Bronchial epithelial cell (primary cell): ENCODE results near the gene MRE11. TPM values are rescaled to one million over a fixed set of nuclear protein-coding genes. Genes with fewer than 3 reads are reported as not detected.

Experiments
- DNase-seq: peaks from one replicate; pipeline ENCODE4 v3.0.0-alpha.2; 2010; ENCODE audit warnings: low read depth
- FAIRE-seq: peaks from 2 replicates; lab custom pipeline; 2011; peaks lifted over from hg19 to GRCh38; lab: Jason Lieb, UNC
- H3K27me3 ChIP-seq: 2 replicates; pipeline ENCODE4 v1.5.1; 2011; ENCODE audit warnings: low read length; ENCODE audit not compliant: control insufficient read depth, insufficient read depth
- H3K36me3 ChIP-seq: 2 replicates; pipeline ENCODE4 v1.5.1; 2011; ENCODE audit warnings: low read length; ENCODE audit not compliant: control insufficient read depth, insufficient read depth
- H3K4me3 ChIP-seq: 2 replicates; pipeline ENCODE4 v1.5.1; 2011; ENCODE audit warnings: mild to moderate bottlenecking, low read depth, low read length, control low read depth
- total RNA-seq: library from RNA; depleted of rRNA; stranded (reverse); fragments of >200 nt; gene quantifications from 2 replicates; pipeline ENCODE4 v1.2.1, GENCODE V29; 2014
- TF ChIP-seq, protein P1 (sequence below): IDR thresholded peaks from 2 replicates; pipeline ENCODE4 v1.5.1; 2011; ENCODE audit warnings: mild to moderate bottlenecking, moderate library complexity, low read length, control low read depth, inconsistent platforms; ENCODE audit not compliant: insufficient read depth, severe bottlenecking

Gene MRE11
- 4.9 and 9.7 TPM in 2 replicates for total RNA-seq

DNA sequence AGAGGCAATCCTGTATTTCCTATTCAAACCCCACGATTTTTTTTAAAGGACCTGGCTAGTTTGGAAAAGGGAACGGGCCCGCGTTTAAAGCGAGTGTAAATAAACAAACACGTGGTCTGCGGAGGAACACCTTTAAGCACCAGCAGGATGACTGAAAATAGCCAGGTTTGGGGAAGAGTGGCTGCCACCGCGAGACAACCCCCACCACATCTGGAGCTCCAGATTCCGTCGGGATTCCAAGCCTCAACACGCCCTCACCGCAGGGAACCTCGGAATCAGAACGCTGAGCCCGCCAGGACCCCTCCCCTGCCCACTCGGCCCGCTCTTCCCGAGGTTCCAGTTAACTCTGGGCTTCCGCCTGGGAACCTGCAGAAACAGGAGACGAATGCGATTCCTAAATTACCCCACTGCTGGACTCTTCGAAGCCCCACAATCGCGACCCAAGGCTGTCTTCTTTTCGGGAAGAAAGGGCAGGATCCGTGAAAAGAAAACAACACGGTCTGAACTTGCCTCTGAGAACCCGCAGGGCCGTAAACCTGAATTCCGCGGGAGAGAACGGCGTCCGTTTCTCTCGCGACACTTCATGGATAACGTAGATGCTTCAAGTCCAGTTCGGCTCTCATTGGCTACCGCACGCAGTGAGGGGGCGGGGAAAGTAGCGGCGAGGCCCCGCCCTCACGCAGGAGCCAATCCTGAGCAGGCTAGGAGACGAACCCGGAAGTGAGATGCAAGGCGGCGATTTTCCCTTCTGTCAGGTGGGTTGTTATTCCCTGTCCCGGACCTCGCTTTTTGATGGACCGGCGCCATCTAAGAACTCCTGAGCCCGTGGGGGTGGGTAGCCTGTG, at the start of gene MRE11, which contains the start of gene ANKRD49:
Gene MRE11 (minus strand): TSS at position 564 of the 845 bp plus-strand sequence. CDS start 1,043 bp downstream, outside the sequence.
Gene ANKRD49 (plus strand): TSS at position 704 of the 845 bp plus-strand sequence. CDS start 2,710 bp downstream, outside the sequence.
- Histone ChIP-seq H3K4me3 (peak within 1 kb of the TSS; percentile 80), H3K27me3 (no peaks in the 10 kb centered on the region), H3K36me3 (peaks cover 5% of the 10 kb centered on the region)
- FAIRE-seq (peak; percentile 96), DNase-seq (peak; percentile 97)
- TF ChIP-seq, protein P1, sequence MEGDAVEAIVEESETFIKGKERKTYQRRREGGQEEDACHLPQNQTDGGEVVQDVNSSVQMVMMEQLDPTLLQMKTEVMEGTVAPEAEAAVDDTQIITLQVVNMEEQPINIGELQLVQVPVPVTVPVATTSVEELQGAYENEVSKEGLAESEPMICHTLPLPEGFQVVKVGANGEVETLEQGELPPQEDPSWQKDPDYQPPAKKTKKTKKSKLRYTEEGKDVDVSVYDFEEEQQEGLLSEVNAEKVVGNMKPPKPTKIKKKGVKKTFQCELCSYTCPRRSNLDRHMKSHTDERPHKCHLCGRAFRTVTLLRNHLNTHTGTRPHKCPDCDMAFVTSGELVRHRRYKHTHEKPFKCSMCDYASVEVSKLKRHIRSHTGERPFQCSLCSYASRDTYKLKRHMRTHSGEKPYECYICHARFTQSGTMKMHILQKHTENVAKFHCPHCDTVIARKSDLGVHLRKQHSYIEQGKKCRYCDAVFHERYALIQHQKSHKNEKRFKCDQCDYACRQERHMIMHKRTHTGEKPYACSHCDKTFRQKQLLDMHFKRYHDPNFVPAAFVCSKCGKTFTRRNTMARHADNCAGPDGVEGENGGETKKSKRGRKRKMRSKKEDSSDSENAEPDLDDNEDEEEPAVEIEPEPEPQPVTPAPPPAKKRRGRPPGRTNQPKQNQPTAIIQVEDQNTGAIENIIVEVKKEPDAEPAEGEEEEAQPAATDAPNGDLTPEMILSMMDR: no peak

DNA sequence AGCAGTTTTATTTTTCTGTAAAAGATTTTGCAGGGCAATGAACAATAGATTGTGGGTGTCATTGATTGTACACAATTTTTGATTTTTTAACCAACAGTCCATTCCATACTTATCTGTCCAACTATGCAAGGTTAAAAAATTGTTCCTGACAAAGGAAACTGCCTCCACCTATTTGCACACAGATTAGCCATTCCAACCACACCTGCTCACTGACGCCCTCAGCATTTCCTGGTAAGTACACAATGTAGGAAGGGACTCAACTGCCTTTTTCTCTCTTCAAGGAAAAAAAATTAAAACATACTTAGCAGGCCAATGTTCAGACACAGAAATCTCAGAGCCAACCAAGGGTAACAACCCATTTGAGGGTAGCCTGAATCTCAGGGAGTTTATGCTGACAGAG, 45.8 kb upstream of the MRE11 start:
- Histone ChIP-seq H3K36me3 (no peaks in the 10 kb centered on the region), H3K4me3 (no peak overlapping the region), H3K27me3 (no peaks in the 10 kb centered on the region)
- TF ChIP-seq, protein P1: no peak
- FAIRE-seq (no peak), DNase-seq (peak; percentile 35)

DNA sequence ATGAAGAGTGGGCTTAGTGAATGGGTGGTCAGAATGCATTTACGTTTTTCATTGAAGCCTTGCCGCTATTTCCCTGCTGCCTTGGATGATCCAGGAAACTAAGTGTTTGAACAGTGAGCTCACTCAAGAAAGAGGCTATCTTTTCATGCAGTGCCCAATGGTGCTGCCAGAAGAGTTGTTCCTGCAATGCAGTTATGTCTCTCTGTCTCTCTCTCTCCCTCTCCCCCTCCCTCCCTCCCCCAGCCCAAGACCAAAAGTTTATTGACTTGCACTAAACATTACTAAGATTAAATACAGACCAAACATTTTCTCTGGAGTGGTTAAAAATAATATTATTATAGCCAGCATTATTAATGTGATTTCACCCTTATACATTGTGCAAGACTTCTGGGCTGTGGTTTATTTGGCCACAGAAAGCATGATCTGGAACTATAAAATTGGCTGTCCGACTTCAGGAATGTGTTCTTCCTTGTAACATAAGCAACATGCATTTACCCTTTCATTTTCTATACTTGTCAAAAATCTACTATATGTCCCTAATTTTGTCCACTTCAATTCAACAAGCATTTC, 43.5 kb upstream of the MRE11 start:
- no peaks in the 10 kb centered on the region for H3K27me3 ChIP-seq
- TF ChIP-seq, protein P1: no peak
- DNase-seq: no peak
- no peak for FAIRE-seq
- no peaks in the 10 kb centered on the region for H3K36me3 ChIP-seq
- H3K4me3 ChIP-seq: no peak overlapping the region

DNA sequence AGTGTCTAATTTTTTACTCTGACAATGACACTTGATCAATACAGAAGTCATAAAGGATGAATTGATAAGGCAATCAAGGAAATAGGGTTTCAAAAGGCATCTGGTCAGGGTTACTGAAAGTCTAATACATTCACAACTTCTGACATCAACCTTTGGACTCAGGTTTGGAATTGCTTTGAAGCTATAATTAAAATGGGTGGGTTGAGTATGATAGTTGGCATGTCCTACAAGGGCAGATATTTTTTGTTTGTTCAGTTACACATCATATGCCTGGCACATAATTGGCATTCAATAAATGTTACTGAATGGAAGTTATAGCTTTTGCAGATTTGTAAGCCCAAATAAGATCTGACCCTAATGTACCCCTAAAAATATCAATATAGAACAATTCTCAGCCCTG, 42.7 kb upstream of the MRE11 start:
- TF ChIP-seq, protein P1: no peak
- FAIRE-seq (no peak), DNase-seq (no peak)
- Histone ChIP-seq H3K4me3 (no peak overlapping the region), H3K36me3 (no peaks in the 10 kb centered on the region), H3K27me3 (no peaks in the 10 kb centered on the region)

DNA sequence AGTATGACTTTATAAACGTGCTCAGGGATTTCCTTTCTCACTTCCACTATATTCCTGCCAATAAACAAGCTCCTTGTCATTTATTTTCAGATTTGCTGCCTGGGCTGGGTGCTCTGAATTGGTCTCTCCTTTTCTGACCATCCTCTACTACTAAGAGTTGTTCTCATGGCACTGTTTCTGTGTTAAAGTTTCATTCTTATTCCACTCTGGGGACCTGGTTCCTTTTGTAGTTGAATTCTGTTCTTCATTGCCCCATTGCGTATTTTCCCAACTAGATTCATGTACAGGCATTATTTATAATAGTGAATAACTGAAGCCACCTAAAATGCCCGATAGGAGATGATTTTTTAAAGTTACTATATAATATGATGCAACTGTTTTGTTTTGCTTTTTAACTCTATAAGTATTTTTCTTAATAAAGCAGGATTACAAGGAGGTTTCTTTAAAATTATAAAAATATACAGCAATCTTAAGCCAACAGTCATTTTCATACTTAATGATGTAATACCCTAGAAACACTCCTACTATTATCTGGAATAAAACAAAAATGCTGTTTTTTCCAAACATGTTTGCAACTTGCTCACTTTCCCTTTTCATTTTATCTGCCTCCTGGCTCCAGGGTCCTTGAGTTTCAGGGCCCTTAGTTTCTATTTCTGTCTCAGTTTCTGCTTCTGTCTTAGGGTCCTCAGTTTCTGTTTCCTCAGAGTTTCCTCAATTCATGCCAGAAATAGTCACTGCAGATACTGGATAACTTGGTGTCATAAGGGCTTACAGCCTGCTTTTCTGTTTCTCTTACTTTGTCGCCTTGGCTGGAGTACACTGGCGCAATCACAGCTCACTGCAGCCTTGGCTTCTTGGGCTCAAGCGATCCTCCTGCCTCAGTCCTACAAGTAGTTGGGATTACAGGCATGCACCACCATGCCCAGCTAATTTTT, 40.3 kb upstream of the MRE11 start:
- TF ChIP-seq, protein P1: no peak
- Histone ChIP-seq H3K27me3 (no peaks in the 10 kb centered on the region), H3K4me3 (no peak overlapping the region), H3K36me3 (no peaks in the 10 kb centered on the region)
- no peak for FAIRE-seq
- no peak for DNase-seq
